ENCODE measurements around the gene FGD4.

FGD4 gene

DNA sequence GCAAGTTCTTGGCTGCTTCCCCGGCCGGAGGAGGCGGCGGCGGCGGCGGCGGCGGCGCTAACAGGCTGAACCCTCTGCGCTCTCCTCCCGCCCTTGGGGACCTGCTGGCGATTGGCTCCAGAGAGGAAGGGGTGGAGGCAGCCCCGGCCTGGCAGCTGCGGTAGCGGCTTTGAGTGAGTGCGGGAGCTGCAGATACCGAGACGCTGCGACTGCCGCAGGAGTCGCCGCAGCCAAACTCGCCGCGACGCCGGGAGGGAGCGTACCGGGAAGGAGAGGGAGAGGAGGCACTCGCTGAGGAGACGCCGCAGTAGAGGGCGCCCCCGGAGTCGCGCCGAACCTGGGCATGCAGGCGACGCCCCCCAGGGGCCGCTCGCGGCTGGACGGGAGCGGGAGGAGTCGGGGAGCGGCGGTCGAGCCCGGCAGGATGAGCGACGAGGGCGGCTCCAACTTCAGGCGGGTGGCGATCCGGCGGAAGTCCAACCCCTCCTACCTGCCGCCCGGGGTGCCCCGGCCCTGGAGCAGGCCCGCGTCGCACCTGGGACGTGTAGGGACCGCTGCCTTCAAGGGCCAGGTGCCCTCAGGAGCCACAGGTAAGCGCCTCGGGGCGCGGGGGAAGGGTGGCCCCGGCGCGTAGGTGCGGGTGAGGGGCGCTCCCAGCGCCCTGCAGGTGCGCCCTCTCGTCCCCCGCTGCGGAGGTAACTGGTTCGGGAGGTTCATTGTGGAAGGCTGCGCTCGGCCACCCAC lies at the start of gene FGD4:
Gene FGD4 (plus strand): TSS at position 189 of the 744 bp plus-strand sequence.
- peak; percentile 68 for DNase-seq

DNA sequence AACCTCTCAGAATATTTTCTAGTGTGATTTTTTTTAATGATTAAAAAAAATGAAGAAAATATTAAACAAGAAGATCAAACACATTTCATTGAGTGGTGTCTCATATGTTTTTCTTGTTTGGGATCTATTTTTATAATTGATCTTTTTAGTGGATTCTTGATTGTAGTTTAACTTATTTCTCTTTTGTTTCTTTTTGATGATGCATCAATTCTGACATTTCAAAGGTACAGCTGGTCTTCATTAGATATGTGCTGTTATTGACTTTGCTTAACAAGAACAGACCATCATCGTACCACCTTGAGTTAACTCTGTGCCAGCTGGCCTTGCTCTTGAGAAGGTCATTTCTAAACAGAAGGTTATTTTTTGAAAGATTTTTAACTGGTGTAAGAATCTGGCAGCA lies 45.8 kb upstream of the FGD4 start:
- DNase-seq: no peak

DNA sequence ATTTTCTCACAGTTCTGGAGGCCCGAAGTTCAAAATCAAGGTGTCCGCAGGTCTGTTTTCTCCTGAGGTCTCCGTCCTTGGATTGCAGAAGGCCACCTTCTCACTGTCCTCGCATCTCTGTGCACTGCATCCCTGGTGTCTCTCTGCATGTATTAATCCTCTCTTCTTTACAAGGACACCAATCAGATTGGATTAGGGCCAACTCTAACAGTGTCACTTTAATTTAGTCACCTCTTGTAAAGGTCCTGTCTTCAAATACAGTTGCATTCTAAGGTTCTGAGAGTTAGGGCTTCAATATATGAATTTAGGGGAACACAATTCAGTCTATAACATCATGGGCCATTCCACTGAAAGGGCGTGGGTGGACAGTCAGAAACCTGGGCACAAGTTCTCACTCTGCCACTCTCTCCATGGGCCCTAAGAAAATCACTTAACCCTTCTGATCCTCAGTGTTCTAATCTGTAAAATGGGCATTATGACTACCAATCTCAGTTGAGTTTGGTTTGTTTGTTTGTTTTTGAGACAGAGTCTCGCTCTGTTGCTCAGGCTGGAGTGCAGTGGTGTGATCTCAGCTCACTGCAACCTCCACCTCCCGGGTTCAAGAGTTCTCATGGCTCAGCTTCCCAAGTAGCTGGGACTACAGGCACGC lies 41.6 kb upstream of the FGD4 start:
- no peak for DNase-seq

DNA sequence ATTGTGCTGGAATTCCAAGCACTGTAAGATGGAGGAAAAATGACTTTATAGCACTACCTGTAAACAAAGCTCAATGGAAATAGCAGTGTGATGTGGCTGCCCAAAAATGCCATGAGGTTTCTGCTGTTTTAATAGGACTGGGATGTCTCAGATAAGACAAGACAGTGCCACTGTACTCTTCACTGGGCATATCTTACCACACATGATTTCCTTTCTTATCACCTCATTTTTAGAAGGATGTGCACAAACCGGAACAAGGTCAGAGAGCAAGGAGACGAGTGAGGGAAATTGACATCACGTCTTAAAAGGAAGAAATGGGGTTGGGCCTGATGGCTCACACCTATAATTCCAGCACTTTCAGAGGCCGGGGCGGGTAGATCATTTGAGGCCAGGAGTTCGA lies 38.4 kb upstream of the FGD4 start:
- DNase-seq: no peak

DNA sequence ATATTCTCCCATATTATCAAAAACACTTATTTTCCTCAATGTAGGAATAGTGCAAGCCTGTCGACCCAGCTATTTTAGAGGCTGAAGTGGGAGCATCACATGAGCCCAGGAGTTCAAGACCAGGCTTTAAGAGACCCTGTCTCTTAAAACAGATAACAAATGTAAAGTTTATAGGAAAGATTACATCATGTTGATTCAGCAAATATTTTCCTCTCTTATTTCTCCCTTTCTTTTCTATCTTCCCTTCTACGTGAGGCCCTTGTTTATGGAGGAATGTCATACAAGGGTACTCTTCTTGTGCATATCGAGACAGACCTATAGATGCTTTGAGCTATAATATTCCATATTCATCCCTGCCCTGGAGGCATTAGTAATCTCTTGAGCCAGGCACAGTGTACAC lies 36.5 kb upstream of the FGD4 start:
- no peak for DNase-seq

DNA sequence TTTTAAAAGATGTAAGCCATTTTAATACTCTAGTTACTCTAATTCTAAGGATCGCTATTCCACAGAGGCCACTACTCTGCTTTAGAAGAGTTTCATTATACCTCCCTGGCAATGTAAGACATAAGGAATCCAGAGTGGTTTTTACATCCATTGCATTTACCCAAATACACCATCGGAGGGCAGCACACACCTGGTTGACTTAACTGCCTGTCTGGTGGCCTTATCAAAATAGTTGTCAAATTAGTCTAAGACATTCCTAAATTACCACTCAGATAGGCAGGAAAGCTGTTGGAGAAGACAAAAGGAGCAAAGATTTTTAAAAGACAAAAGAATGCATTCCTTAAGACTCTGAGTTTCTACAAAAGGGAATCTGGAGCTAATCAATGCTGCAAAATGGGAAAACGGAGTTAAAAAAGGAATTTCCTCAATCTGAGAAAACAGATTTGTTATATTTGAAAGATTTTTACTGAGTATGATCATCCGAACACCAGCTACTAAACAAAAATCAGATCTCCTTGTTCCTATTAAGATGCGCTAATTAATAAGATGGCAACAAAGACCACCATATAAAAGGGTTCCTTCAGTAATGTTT lies 33.8 kb upstream of the FGD4 start:
- DNase-seq: peak; percentile 17

DNA sequence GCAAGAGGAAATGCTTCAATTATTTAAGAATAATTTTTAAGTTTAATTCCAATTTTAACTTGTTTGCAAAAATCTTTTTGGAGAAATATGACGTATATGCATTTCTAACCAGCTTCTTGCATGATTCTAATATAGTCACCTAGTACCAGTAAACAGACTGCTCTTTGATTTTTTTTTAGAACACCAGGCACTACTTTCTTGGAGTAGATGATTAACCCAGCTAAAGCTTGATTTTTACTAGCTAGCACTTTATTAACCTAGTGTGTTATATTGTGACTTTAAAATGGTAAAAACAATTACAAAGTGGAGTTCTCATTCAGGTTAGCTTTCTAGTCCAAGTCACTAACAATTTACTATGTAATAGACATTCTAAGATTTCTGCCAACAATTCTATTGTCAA lies 32.6 kb upstream of the FGD4 start:
- DNase-seq: no peak

DNA sequence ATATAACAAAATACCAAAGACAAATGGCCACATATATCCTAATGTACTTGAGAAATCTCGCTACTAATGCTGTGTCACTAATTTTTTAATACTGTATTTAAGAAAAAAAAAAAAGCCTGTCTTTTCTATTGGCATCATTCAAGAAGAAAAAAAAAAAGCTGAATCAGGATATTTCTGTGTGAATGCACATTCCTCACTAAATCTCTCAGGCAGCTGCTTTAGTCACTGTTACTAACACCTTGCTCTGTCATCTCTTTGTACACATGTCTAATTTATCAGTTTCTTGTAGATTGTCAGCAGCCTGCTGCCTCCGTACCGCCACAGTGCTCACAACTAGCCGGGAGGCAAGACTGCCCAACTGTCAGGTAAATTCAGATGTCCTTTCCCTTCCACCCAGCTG lies 32.0 kb upstream of the FGD4 start:
- DNase-seq: peak; percentile 70

DNA sequence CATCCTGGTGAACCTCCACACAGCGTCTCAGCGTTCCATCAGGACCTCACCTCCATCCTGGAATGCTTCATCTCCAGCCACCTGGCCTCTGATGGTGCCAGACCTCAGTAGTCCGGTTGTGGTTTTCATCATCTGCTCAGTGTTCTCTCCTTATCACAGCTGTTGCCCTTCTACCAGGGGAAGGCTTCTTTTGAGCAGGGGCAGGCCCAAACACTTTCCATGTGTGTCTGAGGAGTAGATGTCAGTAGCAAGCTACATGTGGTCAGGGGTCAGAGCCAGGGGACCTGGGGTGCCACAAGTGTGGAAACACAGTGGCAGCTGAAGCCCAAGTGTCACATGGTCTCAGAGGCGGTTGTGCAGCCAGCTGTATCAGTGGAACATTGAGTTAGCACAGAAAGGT lies 30.2 kb upstream of the FGD4 start:
- no peak for DNase-seq

DNA sequence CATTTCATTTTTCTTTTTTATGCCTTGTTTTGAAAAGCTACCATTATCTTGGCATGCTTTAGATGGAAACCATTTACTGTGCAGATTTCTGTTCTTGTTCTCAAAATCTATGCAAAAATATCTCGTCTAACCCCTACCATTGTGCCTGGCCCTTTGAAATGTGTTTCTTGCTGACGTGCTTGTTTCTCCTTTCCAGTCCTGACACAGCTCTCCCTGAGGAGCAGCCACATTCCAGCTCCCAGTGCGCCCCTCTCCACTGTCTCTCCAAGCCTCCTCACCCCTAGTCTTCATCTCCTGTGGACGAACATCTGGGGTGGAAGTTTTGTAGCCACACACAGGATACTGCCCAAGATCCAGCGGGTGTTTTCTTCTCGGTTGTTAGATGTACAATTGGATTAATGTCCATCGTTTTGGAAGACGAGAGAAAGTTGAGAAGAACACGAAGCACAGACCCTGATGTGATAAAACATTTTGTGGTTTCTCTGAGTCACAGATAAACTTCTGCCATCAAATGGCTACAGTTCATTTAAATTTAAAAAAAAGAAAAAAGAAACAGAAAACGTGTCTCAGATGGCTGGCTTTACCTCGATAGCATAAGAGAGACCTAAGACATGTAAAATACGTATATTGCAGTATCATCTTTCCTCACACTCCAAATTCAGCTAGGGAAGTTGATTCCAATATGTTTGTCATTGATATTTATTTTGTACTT lies 21.9 kb upstream of the FGD4 start:
- DNase-seq: no peak

DNA sequence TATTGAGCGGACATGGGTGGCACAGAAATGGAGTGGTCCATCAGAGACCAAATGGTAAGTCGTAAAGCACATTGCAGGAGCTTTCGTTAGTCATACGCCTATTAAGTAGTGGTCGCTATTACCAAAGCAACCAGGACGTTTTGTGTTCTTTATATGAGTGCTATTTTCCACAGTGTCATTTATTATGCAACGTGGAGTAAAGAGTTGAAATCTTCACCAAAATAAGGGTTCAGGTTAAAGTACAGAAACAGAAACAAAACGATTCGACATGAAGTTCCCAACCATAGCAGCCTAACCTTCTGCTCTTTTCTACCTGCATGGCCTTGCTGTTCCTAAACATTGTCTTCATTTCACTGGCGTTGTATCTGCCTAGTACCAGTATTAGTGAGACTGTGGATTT lies 20.1 kb upstream of the FGD4 start:
- DNase-seq: no peak

DNA sequence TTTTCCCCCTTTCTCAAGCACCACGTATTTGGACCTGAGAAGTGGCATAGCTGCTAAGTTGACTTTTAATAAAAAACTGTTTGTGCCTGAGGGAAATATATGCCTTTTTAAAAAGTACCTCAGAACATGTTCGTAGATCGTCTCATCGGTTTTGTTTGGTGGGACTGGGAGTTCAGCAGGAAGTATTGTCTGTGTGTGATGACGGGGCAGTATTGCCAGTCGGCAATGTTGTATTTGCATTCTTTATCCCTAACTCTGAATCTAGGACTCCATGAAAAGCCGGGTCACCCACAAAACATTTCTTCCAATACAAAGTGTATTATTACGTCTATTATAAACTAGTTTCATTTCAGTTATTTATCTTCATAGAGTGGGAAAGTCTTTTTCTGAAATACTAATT lies 19.7 kb upstream of the FGD4 start:
- DNase-seq: no peak

DNA sequence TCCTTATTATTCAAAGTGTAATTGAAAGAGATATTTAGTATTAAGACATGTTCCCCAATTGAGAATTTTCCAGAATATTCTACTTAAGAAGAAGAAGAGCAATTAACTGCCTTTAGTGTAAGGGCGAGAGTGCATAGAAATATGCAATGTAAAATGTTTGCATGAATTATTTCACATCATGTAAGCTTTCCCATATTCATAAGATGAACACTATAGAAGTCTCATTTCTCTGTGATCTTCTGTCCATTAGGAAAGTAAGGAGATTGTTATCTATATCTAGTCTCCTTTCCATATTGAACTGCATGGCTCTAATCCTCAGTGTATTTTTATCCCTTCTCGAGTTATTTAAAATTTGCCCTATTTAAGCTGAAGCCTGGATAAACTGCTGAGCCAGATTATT lies 17.1 kb upstream of the FGD4 start:
- no peak for DNase-seq

DNA sequence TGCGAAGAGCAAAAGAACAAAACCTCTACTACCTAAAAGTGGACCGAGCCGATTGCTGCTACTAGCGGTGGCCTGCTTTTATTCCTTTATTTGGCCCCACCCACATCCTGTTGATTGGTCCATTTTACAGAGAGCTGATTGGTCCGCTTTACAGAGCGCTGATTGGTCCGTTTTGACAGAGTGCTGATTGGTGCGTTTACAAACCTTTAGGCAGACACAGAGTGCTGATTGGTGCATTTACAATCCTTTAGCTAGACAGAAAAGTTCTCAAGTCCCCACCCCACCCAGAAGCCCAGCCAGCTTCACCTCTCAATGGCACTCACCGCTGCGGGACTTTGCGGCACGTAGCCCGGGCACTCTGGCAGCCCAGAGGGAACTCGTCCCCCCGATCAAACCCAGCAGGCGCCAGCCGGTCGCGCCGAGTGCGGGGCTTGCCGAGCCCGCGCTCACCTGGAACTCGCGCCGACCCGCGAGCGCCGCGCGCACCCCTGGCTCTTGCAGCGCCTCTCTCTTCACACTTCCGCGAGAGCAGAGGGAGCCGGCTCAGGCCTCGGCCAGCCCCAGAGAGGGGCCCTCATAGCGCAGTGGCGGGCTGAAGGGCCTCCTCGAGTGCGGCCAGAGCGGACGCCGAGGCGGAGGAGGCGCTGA lies 8.7 kb upstream of the FGD4 start:
- DNase-seq: no peak

DNA sequence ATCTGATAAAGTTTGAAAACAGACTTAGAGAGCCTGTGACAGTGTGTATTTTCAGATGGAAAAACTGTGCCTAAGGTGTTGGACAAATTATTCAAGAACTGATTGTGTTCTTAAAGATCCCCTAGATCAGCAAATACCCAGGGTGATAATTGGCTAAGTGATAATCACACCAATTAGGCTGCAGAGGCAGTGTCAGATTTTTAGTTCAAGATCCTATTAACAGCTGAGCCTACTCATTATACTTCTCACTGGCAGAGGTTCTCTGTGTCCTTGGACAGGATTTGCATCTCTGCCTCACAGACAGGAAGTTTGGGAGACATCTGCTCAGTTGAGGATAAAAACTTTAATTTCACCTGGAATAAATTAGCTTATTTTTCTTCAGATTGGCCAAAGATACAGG lies 4.3 kb upstream of the FGD4 start:
- DNase-seq: no peak

DNA sequence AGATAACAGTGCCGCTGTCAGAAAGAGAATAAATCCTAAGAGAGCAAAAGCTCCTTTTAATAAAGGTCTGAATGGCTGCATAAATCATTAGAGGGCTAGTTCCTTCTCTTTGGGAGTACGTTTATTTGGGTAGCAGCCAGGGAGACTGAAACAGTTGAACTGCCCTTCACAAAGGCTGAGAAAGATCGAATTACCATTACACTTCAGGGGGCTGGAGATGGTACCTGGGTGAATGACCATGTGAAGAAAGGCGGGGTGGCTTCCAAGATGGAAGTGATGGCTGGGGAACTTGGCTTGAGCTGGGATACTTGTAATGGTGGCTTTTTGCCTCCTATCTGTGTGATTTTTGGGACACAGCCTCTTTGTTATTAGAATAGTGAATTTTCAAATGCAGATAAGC lies 1.7 kb upstream of the FGD4 start:
- no peak for DNase-seq

DNA sequence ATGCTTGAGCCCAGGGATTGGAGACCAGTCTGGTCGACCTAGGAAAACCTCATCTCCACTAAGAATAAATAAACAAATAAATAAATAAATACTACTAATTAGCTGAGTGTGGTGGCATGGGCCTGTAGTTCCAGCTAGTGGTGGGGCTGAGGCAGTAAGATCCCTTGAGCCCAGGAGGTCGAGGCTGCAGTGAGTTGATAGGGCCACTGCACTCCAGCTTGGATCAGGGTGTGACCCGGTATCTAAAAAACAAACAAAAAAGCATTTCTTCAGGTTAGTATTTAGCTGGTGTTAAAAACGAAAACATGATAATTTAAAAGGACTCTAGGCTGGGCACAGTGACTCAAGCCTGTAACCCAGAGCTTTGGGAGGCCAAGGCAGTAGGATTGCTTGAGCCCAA lies 1.2 kb upstream of the FGD4 start:
- DNase-seq: no peak

DNA sequence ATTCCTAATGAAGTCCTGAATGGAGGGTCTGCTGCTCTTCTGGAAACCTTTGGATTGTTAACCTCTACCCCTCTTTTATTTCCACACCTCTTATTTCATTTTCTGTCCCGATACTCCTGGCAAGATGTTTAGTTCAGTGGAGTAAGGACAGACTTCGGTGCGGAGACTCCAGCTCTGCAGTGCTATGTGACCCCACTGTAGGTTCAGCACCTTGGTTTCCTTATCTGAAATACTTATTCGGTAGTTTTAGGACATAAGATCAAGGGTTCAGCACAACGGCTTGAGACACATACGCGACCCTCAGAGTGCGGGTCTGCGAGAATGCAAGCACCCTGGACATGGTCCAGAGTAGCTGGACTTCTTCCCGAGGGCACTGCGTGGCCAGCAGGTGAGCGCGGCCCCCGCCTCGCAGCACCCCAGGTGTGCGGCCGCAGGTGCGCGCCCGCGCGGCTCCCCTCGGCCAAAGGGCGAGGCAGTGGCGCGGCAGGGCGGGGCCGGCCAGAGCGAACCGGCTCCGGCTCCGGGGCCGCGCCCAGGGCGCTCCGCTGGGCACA lies 465 bp upstream of the FGD4 start:
- no peak for DNase-seq

DNA sequence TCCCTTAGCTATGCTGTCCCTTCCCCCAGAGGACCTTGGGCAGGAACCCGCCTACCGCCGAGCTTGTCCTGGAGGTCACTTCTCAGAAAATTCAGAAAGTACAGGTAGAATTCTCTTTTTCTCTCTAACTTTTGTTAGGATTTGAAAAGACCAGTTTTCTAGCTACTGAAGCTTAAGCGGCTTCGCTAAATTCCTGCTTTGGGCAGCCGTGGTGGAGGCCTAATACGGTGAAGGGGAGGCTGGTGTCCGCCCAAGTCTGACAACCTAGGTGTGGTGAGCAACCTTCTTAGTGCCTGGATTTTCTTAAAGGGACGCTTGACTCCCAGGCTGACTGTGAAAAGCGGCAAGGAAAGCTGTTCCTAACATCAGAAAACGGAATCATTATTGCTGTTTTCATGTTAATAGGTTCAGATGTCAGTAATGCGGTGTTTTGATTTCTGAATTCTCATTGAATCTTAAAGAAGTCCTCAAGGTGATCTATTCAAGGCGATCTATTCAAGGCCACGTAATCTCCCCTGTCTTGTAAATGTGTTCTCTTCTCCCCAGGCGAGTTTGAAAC lies 835 bp downstream of the FGD4 start:
- DNase-seq: no peak

DNA sequence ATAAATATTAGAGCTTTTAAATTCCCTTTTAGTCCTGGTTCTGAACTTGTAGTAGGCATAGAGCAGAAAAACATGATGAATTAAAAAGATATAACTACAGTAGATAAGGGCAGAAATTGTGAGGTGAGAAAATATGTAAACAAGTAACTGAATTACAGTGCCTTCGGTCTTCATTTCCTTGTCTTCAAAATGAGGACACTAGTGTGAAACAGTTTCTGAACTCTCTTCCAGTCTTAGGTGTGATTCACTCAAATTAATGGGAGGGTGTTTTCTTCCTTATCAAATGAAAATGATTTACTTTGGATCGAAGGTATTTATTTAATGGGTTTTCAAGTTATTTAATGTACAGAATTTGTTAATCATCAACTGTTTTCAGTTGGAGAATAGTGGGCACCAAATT lies 1.5 kb downstream of the FGD4 start:
- DNase-seq: no peak

DNA sequence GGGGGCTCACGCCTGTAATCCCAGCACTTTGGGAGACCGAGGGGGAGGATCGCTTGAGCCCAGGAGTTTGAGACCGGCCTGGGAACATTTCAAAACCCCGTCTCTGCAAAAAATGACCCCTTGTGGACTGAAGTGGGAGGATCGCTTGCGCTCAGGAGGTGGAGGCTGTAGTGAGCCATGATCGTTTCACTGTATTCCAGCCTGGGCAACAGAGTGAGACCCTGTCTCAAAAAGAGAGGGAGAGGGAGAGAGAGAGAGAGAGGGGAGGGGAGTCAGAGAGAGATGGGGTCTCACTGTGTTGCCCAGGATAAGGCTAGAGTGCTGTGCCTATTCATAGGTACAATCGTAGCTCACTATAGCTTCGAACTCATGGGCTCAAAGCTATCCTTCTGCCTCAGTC lies 2.8 kb downstream of the FGD4 start:
- DNase-seq: no peak

DNA sequence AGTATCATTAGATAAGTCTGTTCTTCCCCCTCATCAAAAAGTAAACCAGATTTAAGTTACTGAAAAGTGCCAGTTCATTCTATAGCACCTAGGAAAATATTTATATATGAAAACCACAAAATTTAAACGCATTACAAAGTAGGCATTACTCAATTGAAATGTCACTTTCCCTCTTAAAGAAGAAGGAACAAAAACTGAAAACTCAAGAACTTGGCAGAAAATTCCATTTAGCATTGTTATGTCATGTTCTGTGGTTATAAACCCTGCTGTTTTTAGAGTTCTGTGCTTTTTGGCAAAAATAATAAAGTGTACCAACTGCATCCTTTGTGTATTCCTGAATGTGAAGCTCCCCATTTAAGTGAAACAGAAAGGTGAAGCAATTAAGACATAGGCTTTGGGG lies 3.6 kb downstream of the FGD4 start:
- no peak for DNase-seq

DNA sequence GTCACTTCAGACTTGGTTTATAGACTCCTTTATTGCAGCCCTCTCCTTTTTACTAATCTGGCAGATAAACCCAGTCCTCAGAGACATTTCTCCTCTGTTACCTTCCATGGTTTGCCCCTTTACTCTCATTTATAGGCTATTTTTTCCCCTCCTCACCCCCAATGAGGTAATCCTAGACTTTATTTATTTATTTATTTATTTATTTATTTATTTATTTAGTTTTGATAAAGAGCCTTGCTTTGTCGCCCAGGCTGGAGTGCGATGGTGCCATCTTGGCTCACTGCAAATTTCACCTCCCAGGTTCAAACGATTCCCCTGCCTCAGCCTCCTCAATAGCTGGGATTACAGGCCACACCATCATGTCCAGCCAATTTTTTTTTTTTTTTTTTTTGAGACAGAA lies 8.4 kb downstream of the FGD4 start:
- DNase-seq: no peak
